ENCODE results near the gene RHOBTB1. TPM values are rescaled to one million over a fixed set of nuclear protein-coding genes. Genes with fewer than 3 reads are reported as not detected.

Gene RHOBTB1
- total RNA-seq, 1 donor from 2014 or later = 13.5 TPM

GRCh38 chr10:60968504-60968903 is 24.5 kb upstream of the RHOBTB1 start:
- intact Hi-C loops (cut with DNase I) = no loop called here
- no peak for ATAC-seq

GRCh38 chr10:60967854-60968484 is 24.0 kb upstream of the RHOBTB1 start:
- H3K4me1 ChIP-seq = peaks cover 4% of the 10 kb centered on the region
- ATAC-seq (no peak), DNase-seq (no peak)
- no peak overlapping the region for H3K27ac ChIP-seq
- H3K9me3 ChIP-seq = no peaks in the 10 kb centered on the region
- intact Hi-C loops (cut with DNase I) = no loop called here
- TF ChIP-seq, protein P1, sequence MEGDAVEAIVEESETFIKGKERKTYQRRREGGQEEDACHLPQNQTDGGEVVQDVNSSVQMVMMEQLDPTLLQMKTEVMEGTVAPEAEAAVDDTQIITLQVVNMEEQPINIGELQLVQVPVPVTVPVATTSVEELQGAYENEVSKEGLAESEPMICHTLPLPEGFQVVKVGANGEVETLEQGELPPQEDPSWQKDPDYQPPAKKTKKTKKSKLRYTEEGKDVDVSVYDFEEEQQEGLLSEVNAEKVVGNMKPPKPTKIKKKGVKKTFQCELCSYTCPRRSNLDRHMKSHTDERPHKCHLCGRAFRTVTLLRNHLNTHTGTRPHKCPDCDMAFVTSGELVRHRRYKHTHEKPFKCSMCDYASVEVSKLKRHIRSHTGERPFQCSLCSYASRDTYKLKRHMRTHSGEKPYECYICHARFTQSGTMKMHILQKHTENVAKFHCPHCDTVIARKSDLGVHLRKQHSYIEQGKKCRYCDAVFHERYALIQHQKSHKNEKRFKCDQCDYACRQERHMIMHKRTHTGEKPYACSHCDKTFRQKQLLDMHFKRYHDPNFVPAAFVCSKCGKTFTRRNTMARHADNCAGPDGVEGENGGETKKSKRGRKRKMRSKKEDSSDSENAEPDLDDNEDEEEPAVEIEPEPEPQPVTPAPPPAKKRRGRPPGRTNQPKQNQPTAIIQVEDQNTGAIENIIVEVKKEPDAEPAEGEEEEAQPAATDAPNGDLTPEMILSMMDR (IDR thresholded peaks at IDR 0.05) = no peak
- H3K36me3 ChIP-seq = no peaks in the 10 kb centered on the region
- H3K27me3 ChIP-seq (ENCODE audit: low read depth) = no peaks in the 10 kb centered on the region
- H3K4me3 ChIP-seq = no peak overlapping the region

More at GRCh38 chr10:60968504-60968903, 24.5 kb upstream of the RHOBTB1 start:
- H3K9me3 ChIP-seq = no peaks in the 10 kb centered on the region
- TF ChIP-seq, protein P1 (IDR thresholded peaks at IDR 0.05) = no peak
- H3K27me3 ChIP-seq (ENCODE audit: low read depth) = no peaks in the 10 kb centered on the region
- no peak overlapping the region for H3K4me3 ChIP-seq
- no peak for DNase-seq
- no peaks in the 10 kb centered on the region for H3K36me3 ChIP-seq
- no peak overlapping the region for H3K27ac ChIP-seq
- H3K4me1 ChIP-seq = peaks cover 4% of the 10 kb centered on the region

DNA sequence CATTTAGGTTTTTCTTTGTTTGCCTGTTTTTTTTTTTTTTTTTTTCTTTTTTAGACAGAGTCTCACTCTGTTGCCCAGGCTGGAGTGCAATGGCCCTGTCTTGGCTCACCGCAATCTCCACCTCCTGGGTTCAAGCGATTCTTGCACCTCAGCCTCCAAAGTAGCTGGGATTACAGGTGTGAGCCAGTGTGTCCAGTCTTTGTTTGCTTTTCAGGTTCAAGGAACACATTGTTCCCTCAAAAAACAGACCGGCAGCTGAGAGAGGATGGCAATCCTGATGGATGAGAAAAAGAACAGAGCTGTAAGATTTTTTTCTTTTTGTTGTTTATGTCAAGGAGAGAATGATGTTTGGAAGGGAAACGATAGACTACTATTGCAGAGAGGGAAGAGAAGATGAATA is 23.3 kb upstream of the RHOBTB1 start:
- Histone ChIP-seq H3K9me3 (no peaks in the 10 kb centered on the region), H3K27me3 (ENCODE audit: low read depth) (no peaks in the 10 kb centered on the region), H3K4me1 (peaks cover 4% of the 10 kb centered on the region), H3K36me3 (no peaks in the 10 kb centered on the region), H3K27ac (no peak overlapping the region), H3K4me3 (no peak overlapping the region)
- ATAC-seq = no peak
- intact Hi-C loops (cut with DNase I) = no loop called here
- DNase-seq = no peak
- TF ChIP-seq, protein P1 (IDR thresholded peaks at IDR 0.05) = no peak

DNA sequence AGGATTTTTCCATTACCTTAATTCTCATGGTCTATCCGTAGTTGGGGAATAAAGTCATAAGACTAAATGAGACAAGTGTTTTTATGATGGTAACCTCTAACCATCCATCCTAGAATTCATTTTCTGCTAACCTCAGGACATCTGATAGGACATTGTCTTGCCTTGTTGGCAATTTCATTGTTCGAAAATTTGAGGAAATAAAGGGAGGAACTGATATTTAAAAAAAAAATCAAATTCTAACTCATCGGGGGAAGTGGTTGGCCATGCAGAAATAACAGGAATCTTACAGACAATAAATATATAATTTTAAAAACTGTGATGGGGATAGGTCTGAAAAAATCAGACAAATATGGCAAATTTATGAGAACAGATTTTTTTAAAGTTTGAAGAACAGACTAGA is 21.7 kb upstream of the RHOBTB1 start:
- DNase-seq (no peak), ATAC-seq (no peak)
- intact Hi-C loops (cut with DNase I) = no loop called here
- no peaks in the 10 kb centered on the region for H3K27me3 ChIP-seq (ENCODE audit: low read depth)
- no peaks in the 10 kb centered on the region for H3K9me3 ChIP-seq
- H3K36me3 ChIP-seq = no peaks in the 10 kb centered on the region
- peaks cover 4% of the 10 kb centered on the region for H3K4me1 ChIP-seq
- no peak overlapping the region for H3K4me3 ChIP-seq
- H3K27ac ChIP-seq = no peak overlapping the region
- TF ChIP-seq, protein P1 (IDR thresholded peaks at IDR 0.05) = no peak

GRCh38 chr10:60964257-60965235 is 20.6 kb upstream of the RHOBTB1 start:
- Histone ChIP-seq H3K9me3 (no peaks in the 10 kb centered on the region), H3K36me3 (no peaks in the 10 kb centered on the region), H3K4me1 (peaks cover 4% of the 10 kb centered on the region), H3K27ac (no peak overlapping the region), H3K27me3 (ENCODE audit: low read depth) (no peaks in the 10 kb centered on the region), H3K4me3 (no peak overlapping the region)
- intact Hi-C loops (cut with DNase I) = no loop called here
- TF ChIP-seq, protein P1 (IDR thresholded peaks at IDR 0.05) = peak; percentile 84
- DNase-seq = peak; percentile 51
- ATAC-seq = peak; percentile 86 to 91
